ENCODE measurements around the gene TSPAN15. TPM values are rescaled to one million over a fixed set of nuclear protein-coding genes. Genes with fewer than 3 reads are reported as not detected.

Gene TSPAN15
- total RNA-seq, 1 experiment from 2014 or later, result 7.7 TPM

GRCh38 chr10:69506834-69507713, 55.8 kb downstream of the TSPAN15 start:
- Histone ChIP-seq H3K4me1 (ENCODE audit: insufficient read depth, low read length) (no peaks in the 10 kb centered on the region), H2BK20ac (ENCODE audit: low read depth, low read length, poor library complexity, severe bottlenecking) (no peak overlapping the region), H3K79me1 (ENCODE audit: insufficient read depth, low read depth, low read length, poor library complexity, severe bottlenecking) (no peaks in the 10 kb centered on the region), H4K8ac (replicated peaks; ENCODE audit: insufficient read length, low read depth, low read length) (no peak overlapping the region), H2AK5ac (ENCODE audit: insufficient read length, low read length) (no peak overlapping the region), H3K56ac (ENCODE audit: insufficient read length, low read depth, low read length) (no peak overlapping the region), H3K4ac (ENCODE audit: low read depth, low read length) (no peak overlapping the region), H2BK120ac (ENCODE audit: low read depth, low read length, poor library complexity, severe bottlenecking) (no peak overlapping the region), H2BK15ac (ENCODE audit: low read depth, low read length) (no peak overlapping the region), H3K23ac (ENCODE audit: insufficient read length, low read depth, low read length) (no peak overlapping the region), H4K20me1 (ENCODE audit: control insufficient read depth, insufficient read depth, insufficient read length) (no peaks in the 10 kb centered on the region), H3K18ac (ENCODE audit: insufficient read length, low read depth, low read length) (no peak overlapping the region), H2AFZ (ENCODE audit: low read length) (no peak overlapping the region), H3K79me2 (ENCODE audit: insufficient read depth, low read length) (no peaks in the 10 kb centered on the region), H3T11ph (ENCODE audit: low read length) (no peak overlapping the region), H2BK5ac (ENCODE audit: insufficient read length, low read length) (no peak overlapping the region), H4K91ac (ENCODE audit: insufficient read length, low read depth, low read length) (no peak overlapping the region), H3K9me3 (ENCODE audit: control insufficient read depth, low read depth, low read length) (no peaks in the 10 kb centered on the region), H4K5ac (ENCODE audit: insufficient read length, low read depth, low read length) (no peak overlapping the region), H3K9ac (ENCODE audit: extremely low read depth, insufficient read length, low read length) (no peak overlapping the region), H2BK12ac (ENCODE audit: insufficient read length, low read depth, low read length) (no peak overlapping the region), H3K14ac (ENCODE audit: insufficient read depth, low read length) (no peak overlapping the region; the same call in 1 of the 2 replicates), H3K27me3 (ENCODE audit: insufficient read depth, low read length) (no peaks in the 10 kb centered on the region), H3K4me2 (ENCODE audit: insufficient read depth, insufficient read length, low read length) (no peak overlapping the region), H3K27ac (ENCODE audit: insufficient read length, low read depth, low read length) (no peak overlapping the region), H3K23me2 (ENCODE audit: insufficient read length, low read depth, low read length, poor library complexity, severe bottlenecking) (no peaks in the 10 kb centered on the region)
- peak overlapping the region; percentile 5 to 51; a peak in 3 of 5 replicates for H3K4me3 Mint-ChIP-seq
- H3K27ac Mint-ChIP-seq, result peak overlapping the region in 2 of 3 experiments; percentile 40 to 57; a peak in 2 of 7 replicates
- TF ChIP-seq CTCF (conservative IDR thresholded peaks at IDR 0.05), result no peak
- WGBS (ENCODE audit: extremely low coverage, insufficient read length, low lambda C conversion rate), result no CpG with 5 or more reads among the region's 19 CpGs
- peaks cover 23% of the 10 kb centered on the region for H3K27me3 Mint-ChIP-seq (ENCODE audit: low read depth)
- DNase-seq, result peak; percentile 47
- peaks cover 7 to 8% of the 10 kb centered on the region in 2 experiments for H3K4me1 Mint-ChIP-seq
- H3K9me3 Mint-ChIP-seq, result no peaks in the 10 kb centered on the region
- no peaks in the 10 kb centered on the region for H3K36me3 Mint-ChIP-seq (ENCODE audit: insufficient read depth in 1 of 3, low read depth in 3 of 3)

Measured in H9 (cell line).